ENCODE data around the gene SPAG5.

Gene SPAG5, protein sequence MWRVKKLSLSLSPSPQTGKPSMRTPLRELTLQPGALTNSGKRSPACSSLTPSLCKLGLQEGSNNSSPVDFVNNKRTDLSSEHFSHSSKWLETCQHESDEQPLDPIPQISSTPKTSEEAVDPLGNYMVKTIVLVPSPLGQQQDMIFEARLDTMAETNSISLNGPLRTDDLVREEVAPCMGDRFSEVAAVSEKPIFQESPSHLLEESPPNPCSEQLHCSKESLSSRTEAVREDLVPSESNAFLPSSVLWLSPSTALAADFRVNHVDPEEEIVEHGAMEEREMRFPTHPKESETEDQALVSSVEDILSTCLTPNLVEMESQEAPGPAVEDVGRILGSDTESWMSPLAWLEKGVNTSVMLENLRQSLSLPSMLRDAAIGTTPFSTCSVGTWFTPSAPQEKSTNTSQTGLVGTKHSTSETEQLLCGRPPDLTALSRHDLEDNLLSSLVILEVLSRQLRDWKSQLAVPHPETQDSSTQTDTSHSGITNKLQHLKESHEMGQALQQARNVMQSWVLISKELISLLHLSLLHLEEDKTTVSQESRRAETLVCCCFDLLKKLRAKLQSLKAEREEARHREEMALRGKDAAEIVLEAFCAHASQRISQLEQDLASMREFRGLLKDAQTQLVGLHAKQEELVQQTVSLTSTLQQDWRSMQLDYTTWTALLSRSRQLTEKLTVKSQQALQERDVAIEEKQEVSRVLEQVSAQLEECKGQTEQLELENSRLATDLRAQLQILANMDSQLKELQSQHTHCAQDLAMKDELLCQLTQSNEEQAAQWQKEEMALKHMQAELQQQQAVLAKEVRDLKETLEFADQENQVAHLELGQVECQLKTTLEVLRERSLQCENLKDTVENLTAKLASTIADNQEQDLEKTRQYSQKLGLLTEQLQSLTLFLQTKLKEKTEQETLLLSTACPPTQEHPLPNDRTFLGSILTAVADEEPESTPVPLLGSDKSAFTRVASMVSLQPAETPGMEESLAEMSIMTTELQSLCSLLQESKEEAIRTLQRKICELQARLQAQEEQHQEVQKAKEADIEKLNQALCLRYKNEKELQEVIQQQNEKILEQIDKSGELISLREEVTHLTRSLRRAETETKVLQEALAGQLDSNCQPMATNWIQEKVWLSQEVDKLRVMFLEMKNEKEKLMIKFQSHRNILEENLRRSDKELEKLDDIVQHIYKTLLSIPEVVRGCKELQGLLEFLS

DNA sequence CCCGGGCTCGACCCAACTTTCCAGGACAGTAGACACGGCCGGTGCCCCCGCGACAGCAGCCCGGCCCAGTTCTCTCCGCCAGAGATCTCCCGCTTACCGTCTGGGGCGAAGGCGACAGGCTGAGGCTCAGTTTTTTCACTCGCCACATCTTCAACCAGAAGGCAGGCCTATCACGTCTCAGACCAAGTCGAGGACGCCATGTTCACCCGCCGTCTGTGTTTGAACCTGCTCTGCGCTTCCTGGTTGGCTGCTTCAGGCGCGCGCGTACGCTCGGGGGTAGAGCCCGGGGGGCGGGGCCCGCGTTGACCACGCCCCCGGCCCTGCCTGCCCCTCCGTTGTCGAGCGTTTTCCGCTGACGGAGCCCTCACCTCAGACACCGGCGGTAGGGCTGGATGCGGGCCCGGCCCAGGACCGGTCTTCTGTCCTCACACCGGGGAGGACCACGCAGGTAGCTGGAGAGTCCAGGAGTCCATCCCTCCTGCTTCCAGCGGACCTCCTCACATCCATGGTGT is at the start of gene SPAG5:
SPAG5 (minus strand) TSS at position 227 of the 512 bp plus-strand sequence; CDS start at position 148, 79 bp downstream.
- in situ Hi-C loops (cut with MboI; ENCODE audit: low sequenced_read_pairs) = no loop called here

DNA sequence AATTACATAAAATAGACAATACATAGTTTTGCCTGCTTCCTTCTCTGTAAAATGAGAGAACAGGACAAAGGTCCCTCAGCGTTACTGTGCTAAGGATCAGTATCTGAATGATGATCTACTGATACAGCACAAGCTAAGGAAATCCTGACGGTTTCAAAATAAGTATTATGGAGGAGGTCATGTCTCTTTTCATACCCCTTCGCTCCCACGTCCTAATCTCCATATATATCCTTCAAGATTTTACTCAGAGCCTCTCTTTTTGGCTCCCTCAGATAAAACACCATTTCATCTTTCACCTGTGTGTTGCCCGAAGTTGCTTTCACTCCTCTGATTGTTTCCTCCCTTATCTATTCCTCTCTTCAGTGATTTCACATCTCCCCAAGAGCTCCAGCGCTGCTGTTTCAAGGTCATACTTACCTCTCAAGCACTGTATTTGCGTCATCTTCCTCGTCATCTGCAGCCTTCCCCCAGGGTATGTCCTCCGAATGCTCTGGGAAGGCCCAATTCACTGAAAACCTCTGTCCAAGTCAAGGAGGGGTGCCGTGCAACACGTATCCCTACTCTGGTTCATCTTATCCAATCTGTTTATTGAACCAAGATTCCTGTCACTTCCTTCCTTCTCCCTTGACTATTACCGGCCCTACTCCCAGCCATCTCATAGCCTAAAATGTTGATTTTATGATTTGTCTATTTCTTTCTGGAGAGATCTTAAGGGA is 47.4 kb upstream of the SPAG5 start:
- in situ Hi-C loops (cut with MboI; ENCODE audit: low sequenced_read_pairs) = no loop called here

DNA sequence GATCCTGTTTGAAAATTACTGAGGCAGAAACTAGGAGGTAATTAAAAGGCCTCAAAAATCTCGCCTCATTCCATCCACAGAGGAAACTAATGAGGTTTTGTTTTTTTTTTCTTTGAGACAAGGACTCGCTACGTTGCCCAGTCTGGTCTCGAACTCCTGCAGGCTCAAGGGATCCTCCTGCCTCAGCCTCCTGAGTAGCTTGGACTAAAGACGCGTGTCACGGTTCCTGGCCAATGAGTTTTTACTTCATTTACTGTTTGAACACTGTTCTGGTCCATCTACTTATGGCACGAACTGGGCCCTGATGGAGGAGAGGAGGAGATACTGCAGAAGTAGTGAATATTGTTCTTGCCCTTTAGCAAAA is 46.7 kb upstream of the SPAG5 start:
- in situ Hi-C loops (cut with MboI; ENCODE audit: low sequenced_read_pairs) = no loop called here

DNA sequence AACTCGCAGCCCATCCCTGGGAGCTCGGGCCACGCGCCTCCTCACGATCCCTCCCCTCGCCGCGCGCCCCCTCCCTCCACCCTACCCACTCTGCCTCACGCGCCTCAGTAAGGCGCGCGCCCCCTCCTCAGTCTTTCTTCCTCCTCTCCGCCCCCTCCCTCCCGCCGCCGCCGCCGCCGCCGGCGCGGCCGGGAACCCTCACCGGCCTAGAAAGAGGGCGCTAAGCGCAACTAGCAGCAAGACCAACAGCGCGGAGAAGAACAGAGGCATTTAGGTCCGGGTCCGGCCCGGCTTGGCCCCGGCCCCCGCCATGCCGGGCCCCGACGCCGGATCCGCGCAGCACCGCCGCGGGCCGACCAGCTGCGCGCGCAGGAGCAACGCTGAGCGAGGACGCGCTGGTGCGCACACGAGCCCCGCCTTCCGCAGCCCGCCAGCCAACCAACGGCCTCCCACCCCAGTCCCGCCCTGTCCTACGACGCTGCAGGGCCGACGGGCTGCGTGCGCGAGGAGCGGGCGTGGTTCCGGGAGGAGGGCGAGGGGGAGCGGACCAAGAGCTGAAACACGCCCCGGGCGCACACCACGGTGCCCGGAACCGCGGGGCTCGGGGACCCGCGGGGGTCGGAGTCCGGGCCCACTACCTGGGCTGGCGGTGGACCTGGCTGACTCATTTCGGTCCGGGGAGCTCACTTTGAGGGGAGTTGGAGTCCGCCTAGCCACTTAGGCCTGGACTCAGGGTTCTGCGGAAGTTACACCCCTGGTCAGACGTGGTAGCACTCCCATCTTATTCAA is 46.2 kb upstream of the SPAG5 start, which contains the start of gene BLTP2:
BLTP2 (minus strand) TSS at position 372 of the 789 bp plus-strand sequence; CDS start at position 270, 102 bp downstream.
- in situ Hi-C loops (cut with MboI; ENCODE audit: low sequenced_read_pairs) = no loop called here

DNA sequence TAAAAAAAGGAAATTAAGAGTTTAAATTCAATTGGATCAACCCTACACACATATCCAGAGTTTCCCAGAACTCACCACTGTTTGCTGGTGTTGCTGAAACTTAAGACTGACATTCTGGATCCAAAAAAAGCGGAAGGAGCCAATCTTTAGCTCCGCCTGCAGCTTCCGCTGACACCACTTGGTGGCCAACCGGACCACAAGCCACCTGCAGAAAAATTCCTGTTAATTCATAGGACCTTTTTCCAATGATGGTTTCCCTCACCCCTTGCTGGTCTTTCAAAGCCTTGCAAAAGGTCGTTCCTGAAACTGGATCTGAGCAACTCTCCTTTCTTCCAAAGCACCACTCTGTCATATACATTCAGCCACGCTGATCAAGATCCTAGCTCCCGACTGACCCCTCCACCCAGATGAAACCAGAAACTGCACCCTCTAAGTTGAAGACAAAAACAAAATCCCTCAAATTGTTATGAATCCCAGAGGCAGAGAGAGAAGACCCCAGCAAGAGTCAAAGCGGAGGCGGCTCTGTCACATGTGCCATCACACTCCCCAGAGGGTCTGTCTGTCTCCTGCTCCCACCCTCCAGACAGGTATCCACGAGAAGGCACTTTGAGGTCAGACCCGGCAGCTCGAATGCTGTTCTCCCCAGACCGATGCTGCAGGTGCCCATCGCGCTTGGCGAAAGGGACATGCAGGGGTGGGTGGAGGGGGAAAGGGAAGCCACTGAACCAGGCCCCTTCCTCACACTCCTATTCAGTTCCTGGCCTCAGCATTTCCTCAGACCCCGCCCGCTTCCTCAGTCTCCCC is 45.4 kb upstream of the SPAG5 start:
- in situ Hi-C loops (cut with MboI; ENCODE audit: low sequenced_read_pairs) = no loop called here

DNA sequence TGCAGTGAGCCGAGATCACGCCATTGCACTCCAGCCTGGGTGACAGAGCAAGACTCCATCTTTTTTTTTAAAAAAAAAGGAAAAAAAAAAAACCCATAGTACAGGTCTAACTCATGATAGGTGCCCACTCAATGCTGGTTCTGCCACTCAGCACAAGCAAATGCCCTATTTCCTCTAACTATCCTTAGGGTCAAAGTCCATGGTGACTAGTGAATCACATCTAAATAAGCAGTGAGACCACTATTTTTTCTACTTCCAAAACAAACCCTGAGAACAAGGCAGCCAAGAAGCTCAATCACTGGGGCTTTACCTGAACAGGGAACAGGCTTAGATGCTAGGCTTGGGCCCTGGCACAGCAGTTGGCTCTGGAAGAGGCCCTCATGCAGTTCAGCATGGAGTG is 42.8 kb upstream of the SPAG5 start:
- in situ Hi-C loops (cut with MboI; ENCODE audit: low sequenced_read_pairs) = no loop called here

DNA sequence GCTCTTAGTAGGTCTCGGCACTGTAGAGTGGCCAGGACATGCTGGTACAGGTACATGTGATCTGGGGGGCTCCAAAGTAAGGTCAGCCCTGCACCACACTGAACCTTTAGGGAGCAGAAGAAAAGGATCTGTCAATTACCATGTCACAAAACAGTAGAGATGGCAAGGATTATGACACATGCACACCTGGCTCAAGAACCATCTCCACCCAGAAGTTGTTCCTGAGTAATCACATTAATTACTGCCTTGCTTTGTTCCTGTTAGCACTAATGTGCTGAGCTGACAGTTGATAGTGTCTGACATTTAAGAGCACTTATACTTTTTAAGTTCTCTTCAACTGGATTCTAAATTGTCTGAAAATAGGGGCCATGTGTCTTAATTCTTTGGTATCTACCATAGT is 36.7 kb upstream of the SPAG5 start:
- in situ Hi-C loops (cut with MboI; ENCODE audit: low sequenced_read_pairs) = no loop called here

DNA sequence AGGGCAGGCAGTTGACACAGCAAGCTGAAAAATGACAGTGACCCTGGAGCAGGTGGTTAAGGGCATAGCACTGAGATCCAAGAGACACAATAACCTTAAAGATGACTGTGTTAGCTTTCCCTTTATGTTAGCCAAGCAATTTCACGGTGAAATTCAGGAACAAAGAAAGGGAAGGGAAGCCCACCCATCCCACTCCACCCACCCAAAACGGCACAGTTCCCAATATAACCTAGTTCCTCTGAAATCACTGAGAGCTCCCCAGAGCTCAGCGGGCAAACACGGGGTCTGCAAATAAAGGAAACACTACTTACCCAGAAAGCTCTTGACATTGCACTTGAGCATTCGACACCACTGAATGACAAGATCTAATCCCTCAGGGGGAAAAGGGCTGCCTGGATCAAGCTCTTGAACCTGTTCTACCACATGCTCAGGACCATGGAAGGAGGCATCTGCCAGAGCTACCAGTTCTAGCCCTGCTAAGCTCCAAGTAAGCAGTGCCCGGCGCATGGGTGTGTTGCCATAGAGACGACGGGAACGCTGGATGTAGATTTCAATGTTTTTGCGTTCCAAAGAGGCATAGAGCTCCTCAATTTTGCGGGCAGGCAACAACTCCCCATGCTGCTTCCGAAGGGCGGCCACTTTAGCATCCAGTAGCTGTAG is 35.5 kb upstream of the SPAG5 start:
- in situ Hi-C loops (cut with MboI; ENCODE audit: low sequenced_read_pairs) = loop anchor here (5.0 kb wide), 1 partner anchor 53 kb away; no protein-coding TSS in a partner anchor

DNA sequence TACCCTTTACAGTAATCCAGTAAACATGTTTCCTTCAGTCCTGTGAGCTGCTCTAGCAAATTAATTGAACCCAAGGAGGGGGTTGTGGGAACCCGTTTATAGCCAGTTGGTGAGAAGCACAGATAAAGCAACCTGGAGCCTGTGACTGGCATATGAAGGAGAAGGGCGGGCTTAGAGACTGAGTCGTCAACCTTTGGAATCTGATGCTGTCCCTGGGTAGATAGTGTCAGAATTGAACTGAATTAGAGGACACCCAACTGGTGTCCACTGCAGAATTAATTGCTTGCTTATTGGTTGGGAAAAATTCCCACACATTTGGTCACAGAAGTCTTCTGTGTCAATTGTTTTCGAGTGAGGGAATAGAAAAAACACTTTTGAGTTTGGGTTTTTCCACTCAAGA is 28.0 kb upstream of the SPAG5 start:
- in situ Hi-C loops (cut with MboI; ENCODE audit: low sequenced_read_pairs) = no loop called here

DNA sequence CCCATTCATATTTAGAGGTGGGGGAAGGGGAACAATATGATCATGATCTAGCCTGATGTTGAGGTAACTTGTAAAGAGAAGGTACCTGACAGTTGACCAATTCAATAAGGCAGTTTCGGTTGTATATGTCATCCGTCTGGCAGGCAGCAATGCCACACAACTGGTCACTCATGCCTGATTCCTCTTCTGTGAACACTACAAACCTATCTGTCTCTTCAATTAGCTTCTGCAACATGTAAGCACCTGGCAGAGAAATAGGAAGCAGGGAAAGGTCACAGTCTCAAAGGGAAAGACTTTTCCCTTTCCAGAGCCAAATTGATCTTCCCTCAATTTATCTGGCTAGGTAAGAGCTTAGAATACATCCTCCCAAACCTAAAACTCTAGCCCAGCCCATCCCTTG is 25.3 kb upstream of the SPAG5 start:
- in situ Hi-C loops (cut with MboI; ENCODE audit: low sequenced_read_pairs) = no loop called here

DNA sequence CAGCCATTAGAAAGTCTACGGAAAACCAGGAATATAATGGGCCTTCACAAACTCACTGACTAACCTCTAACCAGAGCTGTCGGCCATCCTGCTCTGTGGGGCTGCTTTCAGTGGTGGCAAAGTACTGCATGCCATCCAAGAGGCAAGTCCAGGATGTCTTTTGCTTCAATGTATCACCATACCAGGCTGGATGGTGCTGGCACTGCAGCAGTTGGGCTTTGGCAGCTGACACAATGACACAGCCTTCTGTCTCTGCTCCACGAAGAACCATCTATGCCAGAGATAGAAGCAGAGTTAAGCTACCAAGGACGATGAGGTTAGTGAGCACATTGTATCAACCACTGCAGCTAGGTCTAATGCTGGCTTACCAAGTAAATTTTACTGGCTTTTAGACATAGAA is 24.9 kb upstream of the SPAG5 start:
- in situ Hi-C loops (cut with MboI; ENCODE audit: low sequenced_read_pairs) = no loop called here

DNA sequence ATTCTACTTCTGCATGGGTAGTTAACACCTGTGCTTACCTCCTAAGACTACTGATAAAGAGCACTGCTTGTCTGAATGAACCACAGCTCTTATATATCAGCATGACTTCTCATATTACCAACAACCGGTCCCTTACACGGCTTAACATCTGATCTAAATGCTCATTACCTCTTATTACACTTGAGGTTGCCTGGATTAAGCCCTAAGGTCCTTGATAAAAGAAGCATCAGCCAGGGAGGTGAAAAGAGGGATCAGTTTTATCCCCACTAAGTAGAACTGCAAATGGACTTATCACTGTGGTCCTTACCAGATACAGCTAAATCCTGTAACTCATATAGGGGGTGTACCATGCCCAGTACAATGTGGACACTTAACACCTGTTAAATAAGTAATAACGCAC is 23.4 kb upstream of the SPAG5 start:
- in situ Hi-C loops (cut with MboI; ENCODE audit: low sequenced_read_pairs) = no loop called here

DNA sequence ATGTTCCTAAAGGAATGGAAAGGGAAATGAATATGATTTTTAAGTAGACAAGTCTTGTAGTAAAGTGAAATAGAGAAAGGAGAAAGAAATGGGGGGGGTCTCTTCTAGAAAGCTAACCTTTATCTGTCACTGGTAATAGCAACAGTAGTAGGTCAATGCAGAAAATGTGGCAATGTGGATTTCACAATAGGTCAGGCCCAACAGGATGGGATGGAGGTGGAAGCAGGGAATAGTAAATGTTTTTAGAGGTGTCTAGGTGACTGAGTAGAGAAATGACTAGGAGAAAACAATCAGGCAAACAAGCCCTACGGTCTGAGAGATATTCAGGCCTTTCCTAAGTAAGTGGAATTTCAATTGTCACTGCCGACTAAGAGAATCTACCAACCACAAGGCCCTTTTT is 21.2 kb upstream of the SPAG5 start:
- in situ Hi-C loops (cut with MboI; ENCODE audit: low sequenced_read_pairs) = no loop called here

DNA sequence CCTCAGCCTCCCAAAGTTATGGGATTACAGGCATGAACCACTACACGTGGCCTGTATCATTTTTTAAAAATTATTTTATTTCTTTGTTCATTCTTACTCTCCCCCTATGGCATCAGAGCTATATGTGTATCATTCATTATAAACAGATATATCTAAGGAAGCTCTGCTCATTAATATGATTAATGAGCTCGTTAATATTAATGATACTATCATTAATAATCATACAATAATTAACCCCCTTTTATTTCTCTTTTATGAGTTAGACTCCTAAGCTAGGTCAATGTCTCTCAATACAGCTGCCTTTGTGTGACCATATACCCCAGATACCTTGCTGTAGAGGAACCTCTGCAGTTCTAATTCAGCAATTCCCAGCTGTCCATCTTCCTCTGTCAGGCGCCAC is 19.6 kb upstream of the SPAG5 start:
- in situ Hi-C loops (cut with MboI; ENCODE audit: low sequenced_read_pairs) = no loop called here

DNA sequence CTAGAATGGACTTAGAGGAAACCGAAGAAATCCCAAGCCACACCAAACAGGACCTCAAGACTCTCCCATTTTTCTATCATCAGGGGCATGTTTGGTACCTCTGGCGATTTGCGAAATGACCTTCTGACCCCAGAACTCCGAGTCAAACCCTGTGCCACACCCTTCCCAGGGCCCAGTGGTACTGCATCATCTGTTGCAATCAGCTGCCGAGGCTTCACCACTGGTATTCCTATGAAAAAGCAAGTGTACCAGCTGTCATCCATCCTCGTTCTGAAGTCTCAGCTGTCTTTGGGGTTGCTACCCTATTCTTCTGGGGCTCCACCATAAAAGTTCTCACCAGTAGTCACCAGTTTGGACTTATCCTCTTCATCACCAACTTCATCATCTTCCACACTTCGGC is 17.5 kb upstream of the SPAG5 start:
- in situ Hi-C loops (cut with MboI; ENCODE audit: low sequenced_read_pairs) = no loop called here

DNA sequence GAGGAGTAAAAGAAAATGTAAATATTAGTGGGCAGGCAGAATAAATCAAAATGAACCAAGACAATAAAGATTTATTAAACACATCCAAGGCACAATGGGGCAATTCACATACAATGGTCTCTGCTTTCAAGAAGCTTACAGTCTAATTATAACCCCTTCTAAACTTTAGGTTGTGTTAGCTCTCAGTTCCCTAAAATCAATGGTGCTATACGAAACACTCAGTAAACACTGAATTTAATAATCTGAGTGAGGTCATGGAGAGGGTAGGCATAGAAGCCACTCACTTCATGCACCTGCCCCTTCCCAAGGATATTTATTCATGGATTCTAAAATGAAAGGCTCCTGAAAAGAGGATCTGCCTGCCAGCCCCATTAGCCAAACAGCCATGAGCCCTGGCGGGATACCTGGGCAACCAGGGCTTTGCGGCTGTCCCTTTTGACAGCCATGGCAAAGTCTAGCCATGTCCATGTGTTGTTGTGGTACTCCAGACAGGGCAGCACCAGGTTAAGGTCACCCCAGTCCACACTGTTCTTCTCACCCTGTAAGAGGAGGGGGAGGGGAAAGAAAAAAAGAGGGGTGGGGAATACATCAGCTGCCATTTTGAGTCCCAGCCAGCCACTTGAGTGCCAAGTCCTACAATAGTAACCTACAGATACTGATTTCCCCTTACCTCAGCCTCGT is 16.6 kb upstream of the SPAG5 start:
- in situ Hi-C loops (cut with MboI; ENCODE audit: low sequenced_read_pairs) = no loop called here

DNA sequence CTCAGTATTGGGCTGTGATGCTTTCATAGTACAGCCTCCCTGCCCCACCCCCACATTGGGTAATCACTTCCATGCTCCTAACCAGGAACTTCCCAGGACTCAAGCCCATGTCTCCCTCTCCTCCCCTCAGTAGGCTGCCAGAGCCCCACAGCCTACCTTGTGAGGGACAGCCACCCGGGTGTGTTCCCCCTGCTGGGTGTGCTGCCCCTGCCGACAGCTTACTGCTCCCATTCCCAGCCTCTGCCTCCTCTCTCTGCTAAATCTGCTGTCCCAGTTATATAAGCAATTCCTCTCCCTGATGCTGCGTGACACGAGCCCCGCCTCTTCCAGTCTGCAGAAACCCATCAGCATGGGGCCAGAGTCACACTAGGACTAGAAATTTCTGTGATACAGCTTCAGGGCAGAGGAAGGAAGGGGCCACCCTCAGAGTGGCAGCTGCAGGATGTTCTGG is 15.1 kb upstream of the SPAG5 start, which contains the start of gene RSKR:
RSKR (minus strand) TSS at position 255 of the 451 bp plus-strand sequence; CDS start at position 231, 24 bp downstream.
- in situ Hi-C loops (cut with MboI; ENCODE audit: low sequenced_read_pairs) = no loop called here

All from HL-60/S4 treated with phorbol 12-myristate 13-acetate at 8.2 ng/mL for 4 days and 3 days (cell line).